ENCODE results near the gene MYO3B. TPM values are rescaled to one million over a fixed set of nuclear protein-coding genes. Genes with fewer than 3 reads are reported as not detected.

The MYO3B gene
- total RNA-seq, 1 experiment from 2014 or later: not detected

DNA sequence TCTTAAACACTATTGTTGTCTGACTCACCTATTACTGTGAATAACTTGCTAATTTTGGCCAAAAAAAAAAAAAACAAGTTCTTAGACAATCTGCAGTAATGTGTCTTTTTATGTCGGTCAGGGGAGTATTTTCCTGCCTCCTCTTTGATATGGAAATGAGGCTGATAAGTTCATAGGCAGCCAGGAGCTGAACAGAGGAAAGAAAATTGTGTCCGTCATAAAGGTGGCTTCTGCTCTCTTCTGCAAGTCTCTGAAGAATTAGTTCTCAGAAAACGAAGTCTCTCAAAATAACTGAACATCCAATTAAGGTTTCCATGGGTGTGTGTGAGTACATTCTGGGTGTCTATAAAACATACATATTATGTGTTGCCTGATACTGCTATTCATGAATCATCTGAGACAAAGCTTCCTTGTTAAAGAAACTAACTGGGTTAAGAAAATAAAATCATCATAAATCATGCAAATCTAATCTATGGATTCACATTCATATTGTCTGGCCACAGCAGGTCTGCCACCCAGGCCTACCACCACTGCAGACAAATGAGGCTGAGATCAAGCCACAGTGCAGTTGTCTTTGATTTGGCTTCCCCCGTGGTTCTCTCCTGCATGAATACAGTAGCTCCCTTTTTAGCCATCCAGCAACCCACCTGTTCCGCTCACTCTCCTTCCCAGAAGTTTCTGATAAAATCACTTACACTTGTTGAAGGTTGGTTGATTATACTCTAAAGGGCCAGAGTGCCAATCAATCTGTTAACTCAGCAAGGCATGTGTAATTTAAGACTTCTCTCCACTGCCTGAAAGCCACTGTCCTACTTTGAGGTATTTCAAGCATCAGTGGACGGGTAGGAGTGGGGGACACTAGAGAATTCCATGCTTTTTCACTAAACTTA lies 517.8 kb downstream of the MYO3B start:
- DNase-seq (ENCODE audit: low read depth): no peak

DNA sequence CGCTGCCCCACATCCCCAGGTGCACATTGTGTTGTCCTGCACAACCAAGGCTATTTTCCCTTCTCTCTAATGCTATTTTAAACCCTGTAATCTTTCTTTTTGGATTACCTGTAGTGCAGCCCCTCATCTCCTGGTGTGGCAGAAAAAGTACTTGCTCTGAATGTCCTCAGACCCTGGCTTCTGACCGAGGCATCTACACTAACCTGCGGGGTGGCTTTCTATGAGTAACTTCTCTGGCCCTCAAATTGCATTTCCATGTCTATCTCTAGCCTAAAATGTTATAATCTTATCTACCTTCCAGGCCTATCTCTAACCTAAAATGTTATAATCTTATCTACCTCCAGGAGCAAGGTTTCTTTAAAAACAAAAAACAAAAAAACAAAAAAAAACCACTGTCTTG lies 519.0 kb downstream of the MYO3B start:
- DNase-seq (ENCODE audit: low read depth): no peak

- no peak for DNase-seq (ENCODE audit: low read depth)
Observed at GRCh38 chr2:170701011-170701410, 523.1 kb downstream of the MYO3B start.

DNA sequence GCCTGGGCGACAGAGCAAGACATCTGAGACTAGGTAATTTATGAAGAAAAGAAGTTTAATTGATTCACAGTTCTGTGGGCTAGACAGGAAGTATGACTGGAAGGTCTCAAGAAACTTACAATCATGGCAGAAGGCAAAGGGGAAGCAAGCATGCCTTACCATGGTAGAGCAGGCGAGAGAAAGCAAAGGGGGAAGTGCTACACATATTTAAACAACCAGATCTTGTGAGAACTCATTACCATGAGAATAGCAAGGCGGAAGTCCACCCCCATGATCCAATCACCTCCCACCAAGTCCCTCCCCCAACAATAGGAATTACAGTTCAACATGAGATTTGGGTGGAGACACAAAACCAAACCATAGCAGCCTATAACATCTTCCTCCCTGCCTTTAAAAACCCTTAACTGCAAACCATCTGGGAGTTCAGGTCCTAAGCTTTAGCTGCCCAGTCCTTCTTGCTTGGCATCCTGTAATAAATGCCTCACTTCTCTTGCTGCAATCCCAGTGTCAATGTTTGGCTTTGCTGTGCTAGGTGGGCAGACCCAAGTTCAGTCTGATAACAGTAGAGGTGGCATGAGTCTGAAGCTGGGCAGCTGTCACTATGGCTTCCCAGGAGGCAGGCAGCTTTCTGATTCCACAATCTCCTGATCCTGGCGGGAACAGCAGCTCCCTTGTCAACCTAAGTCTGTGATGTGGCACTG lies 526.0 kb downstream of the MYO3B start:
- no peak for DNase-seq (ENCODE audit: low read depth)

Measured in M059J (cell line).